Fibroblast of the aortic adventitia (primary cell): ENCODE measurements around the gene PCDH9. TPM values are rescaled to one million over a fixed set of nuclear protein-coding genes. Genes with fewer than 3 reads are reported as not detected.
A peak's percentile ranks its signal among the peaks of the same experiment; 100 is the strongest.

ENCODE experiments used
- DNase-seq: peaks from one replicate; pipeline ENCODE4 v3.0.0-alpha.2; 2010; ENCODE audit warnings: low read depth
- H3K4me3 ChIP-seq: 2 replicates; pipeline ENCODE4 v1.5.1; 2011; ENCODE audit warnings: low read depth, mild to moderate bottlenecking, control low read depth, low read length, moderate library complexity
- CTCF ChIP-seq: IDR thresholded peaks from 2 replicates; pipeline ENCODE4 v1.5.1; 2011; ENCODE audit warnings: mild to moderate bottlenecking, low read length, control low read depth, inconsistent platforms; ENCODE audit not compliant: insufficient read depth
- total RNA-seq: library from RNA; depleted of rRNA; stranded (reverse); fragments of >200 nt; gene quantifications from 2 replicates; pipeline ENCODE4 v1.2.3, GENCODE V29; 2012; ENCODE audit warnings: low replicate concordance

Gene PCDH9
- total RNA-seq, 1 donor = 19.0 TPM

- H3K4me3 ChIP-seq = no peak overlapping the region
- no peak for DNase-seq
- no peak for TF ChIP-seq CTCF
Observed at GRCh38 chr13:66430728-66431127, 799.4 kb downstream of the PCDH9 start.

GRCh38 chr13:66430269-66430668 is 799.9 kb downstream of the PCDH9 start:
- no peak overlapping the region for H3K4me3 ChIP-seq
- no peak for TF ChIP-seq CTCF
- no peak for DNase-seq

GRCh38 chr13:66429156-66429555 is 801.0 kb downstream of the PCDH9 start:
- no peak for DNase-seq
- H3K4me3 ChIP-seq = no peak overlapping the region
- no peak for TF ChIP-seq CTCF

GRCh38 chr13:66427458-66427861 is 802.7 kb downstream of the PCDH9 start:
- no peak for TF ChIP-seq CTCF
- DNase-seq = peak; percentile 56
- H3K4me3 ChIP-seq = no peak overlapping the region

- no peak for DNase-seq
Observed at GRCh38 chr13:66425741-66426140, 804.4 kb downstream of the PCDH9 start.

GRCh38 chr13:66424422-66424821 is 805.7 kb downstream of the PCDH9 start:
- no peak for TF ChIP-seq CTCF
- peak; percentile 68 for DNase-seq
- H3K4me3 ChIP-seq = no peak overlapping the region

More at GRCh38 chr13:66425741-66426140, 804.4 kb downstream of the PCDH9 start:
- no peak overlapping the region for H3K4me3 ChIP-seq
- no peak for TF ChIP-seq CTCF

- DNase-seq = no peak
- TF ChIP-seq CTCF = no peak
- H3K4me3 ChIP-seq = no peak overlapping the region
Observed at GRCh38 chr13:66415444-66415843, 814.7 kb downstream of the PCDH9 start.
